Measurements from ENCODE around the gene SRGAP2B. TPM values are rescaled to one million over a fixed set of nuclear protein-coding genes. Genes with fewer than 3 reads are reported as not detected.
"Not testable (repeated sequence)": the region's sequence is repeated elsewhere in the genome, so short reads cannot be mapped to it uniquely, and the experiment has no call there.

SRGAP2B gene
- total RNA-seq, 1 donor from 2014 or later, result 6.5 TPM

DNA sequence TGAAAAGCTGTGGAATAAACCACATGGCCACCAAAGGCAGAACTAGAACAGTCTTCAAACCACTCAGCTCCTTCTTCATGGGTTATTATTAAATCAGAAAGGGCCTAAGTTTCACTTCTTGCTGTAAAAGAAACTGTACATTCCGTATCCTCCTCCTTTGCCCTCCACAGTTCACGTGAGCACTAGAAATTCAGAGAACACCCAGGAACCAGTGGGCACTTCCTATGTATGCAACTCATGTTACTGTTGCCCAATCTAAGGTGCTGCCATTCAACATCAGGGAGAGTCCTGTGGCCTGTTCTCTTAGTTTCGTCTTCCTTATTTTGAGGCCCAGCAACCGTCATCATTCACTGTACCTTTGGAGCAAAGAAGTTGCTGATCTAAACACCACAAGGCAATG is 86.7 kb downstream of the SRGAP2B start:
- H3K4me1 ChIP-seq; H3K9me3 ChIP-seq; H3K27ac ChIP-seq; intact Hi-C loops (cut with DNase I); DNase-seq (ENCODE audit: low spot score in 2 of 2); H3K36me3 ChIP-seq; H3K4me3 ChIP-seq; H3K27me3 ChIP-seq: not testable (repeated sequence)

DNA sequence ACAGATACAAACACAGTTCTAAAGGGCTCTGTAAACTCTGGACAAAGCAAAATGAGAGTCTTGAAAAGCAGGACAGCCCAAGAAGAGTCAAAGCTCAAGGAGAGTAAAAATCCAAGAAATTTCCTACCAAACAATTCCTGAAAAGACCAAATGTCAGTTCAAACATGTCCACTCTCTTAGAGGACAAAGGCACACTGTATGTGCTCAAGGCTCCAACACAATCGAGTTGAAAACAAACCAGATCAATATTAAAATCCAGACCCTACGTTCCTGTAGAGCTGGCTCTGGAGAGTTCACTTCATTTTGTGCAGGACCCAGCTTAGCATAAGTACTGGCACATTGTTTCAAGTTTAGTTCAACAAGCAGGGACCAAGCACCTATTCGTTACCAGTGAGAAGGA is 90.0 kb downstream of the SRGAP2B start:
- H3K27ac ChIP-seq; H3K4me1 ChIP-seq; H3K36me3 ChIP-seq; intact Hi-C loops (cut with DNase I); DNase-seq (ENCODE audit: low spot score in 2 of 2); H3K27me3 ChIP-seq; H3K9me3 ChIP-seq; H3K4me3 ChIP-seq: not testable (repeated sequence)

DNA sequence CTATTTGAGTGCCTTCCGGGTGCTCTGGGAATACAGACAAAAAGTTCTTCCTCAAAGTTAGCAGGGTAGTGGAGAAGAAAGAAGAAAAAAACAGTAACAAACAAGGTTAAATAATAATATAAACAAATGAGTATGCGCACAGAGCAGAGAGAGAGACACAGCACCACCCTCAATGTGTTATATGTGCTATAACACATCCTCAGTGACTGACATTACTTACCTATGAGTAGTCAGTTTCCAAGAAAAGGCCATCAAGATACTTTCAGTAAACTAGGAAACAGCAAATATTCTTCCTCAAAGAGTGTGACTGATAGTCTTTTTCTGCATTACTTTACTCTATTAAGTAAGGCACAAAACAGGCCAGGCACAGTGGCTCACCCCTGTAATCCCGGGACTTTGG is 93.7 kb downstream of the SRGAP2B start:
- intact Hi-C loops (cut with DNase I); DNase-seq (ENCODE audit: low spot score in 2 of 2): not testable (repeated sequence)

DNA sequence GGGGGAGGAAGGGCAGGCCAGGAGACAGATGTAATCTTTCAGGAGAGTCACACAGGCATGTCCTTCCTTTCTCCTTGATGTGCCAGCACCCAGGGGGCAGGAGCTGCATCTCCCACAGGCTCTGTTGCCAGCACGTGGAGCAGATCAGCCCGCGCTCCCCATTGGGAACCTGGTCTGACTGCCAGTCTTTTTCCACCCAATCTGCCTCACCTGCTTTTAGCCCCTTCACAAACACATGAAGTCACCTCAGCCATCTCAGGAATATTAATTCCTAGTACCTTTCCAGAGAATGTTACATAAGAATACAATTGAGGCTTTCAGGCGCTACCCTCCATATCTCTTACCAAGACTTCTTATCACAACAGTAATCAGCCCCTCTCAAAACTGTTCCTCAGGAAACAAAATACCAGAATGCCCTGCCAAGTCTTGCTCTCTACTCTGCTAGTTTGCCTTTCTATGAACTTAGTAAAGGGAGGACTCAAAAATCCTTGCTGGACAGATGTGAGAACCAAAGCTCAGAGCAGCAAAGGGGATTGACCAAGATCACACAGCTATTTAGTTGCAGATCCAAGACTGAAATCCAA is 94.3 kb downstream of the SRGAP2B start:
- H3K9me3 ChIP-seq; H3K27me3 ChIP-seq; H3K36me3 ChIP-seq; H3K4me1 ChIP-seq; intact Hi-C loops (cut with DNase I); H3K4me3 ChIP-seq; H3K27ac ChIP-seq; DNase-seq (ENCODE audit: low spot score in 2 of 2): not testable (repeated sequence)

More for the DNA sequence above, 93.7 kb downstream of the SRGAP2B start:
- H3K9me3 ChIP-seq, H3K27ac ChIP-seq, H3K27me3 ChIP-seq, H3K36me3 ChIP-seq, H3K4me1 ChIP-seq, H3K4me3 ChIP-seq: not testable (repeated sequence)

DNA sequence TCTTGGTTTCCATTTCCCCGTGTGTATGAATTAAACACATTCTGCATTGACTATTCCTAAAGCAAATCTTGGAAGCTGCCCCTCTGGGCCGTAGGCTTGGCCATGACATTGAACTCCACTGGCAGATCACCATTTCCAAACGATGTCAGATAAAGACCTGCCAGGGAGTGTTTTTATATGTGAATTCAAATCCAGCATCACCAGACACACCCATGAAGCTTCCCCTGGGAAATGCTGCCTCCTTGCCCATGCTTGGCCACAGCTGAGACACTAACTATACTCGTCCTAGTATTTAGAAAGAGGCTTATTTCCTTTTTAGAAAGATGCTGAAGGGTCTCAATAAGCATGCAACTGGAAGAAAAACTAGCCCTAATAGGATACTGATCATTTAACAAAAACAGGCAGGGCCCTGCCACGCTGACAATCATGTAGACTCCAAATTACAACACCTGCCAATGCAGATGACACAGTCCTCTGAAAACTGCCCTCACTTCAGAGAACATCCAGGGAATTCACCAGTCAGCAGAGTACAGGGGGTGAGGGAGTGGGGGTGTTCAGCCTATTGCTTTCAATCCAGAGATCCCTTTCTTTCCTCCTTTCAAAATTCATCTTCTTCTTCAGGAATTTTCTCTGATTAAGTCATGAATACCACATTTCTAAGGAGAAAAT is 94.9 kb downstream of the SRGAP2B start:
- H3K27ac ChIP-seq; H3K4me3 ChIP-seq; H3K9me3 ChIP-seq; H3K36me3 ChIP-seq; DNase-seq (ENCODE audit: low spot score in 2 of 2); H3K27me3 ChIP-seq; H3K4me1 ChIP-seq; intact Hi-C loops (cut with DNase I): not testable (repeated sequence)

DNA sequence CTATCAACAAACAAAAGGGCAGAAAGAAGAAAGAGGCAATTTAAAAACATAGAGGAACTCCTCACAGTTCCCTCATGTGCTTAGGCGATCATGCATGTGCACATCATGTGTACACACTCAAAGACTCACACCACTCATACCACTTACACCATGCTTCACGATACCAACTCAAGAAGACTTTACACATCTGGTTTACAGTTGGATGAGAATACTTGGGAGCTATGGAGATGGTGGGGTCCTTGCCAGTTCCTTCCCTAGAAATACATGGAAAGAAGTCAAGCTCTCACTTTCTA is 96.2 kb downstream of the SRGAP2B start:
- H3K27ac ChIP-seq; H3K4me1 ChIP-seq; intact Hi-C loops (cut with DNase I): not testable (repeated sequence)

DNA sequence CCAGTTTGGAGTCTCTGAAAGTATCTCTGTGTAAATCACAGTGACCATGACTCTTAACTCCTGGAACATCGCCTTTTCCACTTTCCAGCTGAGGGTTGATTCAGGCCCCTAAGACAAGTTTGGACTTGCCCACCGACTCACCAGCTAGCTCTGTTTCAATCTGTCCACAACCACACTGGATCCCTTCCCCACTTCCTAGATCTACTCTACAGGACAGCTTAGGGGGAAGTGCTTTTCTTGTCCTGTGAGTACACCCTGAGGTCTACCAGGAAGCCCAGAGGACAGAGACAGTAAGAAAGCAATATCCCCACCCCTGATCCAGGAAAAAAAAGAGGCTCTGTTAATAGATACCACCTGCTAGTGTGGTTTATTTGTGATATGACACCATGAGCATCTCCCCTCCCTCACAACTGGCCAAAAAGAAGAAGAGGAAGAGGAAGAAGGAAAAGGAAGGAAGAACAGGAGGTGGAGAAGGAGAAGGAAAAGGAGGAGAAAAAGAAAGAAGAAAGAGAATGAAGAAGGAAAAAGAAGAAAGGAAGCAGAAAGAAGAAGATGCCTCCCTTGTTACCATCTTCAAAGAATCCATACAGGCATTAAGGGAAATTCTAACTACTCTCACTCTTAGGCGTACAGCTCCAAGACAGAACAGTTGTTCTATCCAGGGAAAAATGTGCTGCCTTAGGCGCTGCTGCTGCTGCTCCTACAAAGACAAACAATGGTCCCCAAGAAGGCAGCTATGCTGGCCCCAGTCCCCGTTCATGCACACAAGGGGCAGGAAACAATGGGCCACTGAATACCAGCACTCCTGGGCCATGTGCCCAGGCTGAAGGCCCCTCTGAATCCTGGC is 96.8 kb downstream of the SRGAP2B start:
- H3K4me3 ChIP-seq; H3K9me3 ChIP-seq; H3K27ac ChIP-seq; intact Hi-C loops (cut with DNase I); H3K4me1 ChIP-seq; H3K36me3 ChIP-seq; DNase-seq (ENCODE audit: low spot score in 2 of 2); H3K27me3 ChIP-seq: not testable (repeated sequence)

More for the DNA sequence above, 96.2 kb downstream of the SRGAP2B start:
- H3K9me3 ChIP-seq; DNase-seq (ENCODE audit: low spot score in 2 of 2); H3K36me3 ChIP-seq; H3K4me3 ChIP-seq; H3K27me3 ChIP-seq: not testable (repeated sequence)

DNA sequence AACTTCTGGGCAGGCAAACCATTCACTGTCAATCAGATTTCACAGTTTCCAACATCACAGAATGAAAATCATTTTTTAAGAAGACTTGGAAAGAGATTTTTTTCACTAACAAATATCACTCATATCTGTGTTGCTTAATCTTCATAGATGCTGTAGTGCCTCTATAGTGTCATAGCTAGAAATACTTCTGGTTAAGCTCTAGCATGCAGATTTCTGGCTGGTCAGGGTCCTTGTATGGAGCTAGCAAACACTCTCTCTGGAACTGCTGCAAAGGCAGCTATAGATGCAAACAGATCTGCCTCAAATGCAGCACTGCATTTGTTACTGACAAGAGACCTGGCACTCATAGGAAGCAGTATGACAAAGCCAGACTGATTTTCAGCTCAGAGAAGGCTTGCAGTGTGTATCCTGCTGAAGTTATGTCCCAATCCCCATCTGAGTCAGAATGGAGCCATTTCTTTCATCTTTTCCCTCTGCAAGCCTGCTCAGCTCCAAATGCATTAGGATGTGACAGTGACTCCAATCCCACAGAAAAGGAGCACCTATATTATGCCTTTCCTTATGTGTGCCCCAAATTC is 99.2 kb downstream of the SRGAP2B start:
- H3K4me1 ChIP-seq; H3K36me3 ChIP-seq; DNase-seq (ENCODE audit: low spot score in 2 of 2); H3K9me3 ChIP-seq; H3K27ac ChIP-seq; H3K4me3 ChIP-seq; H3K27me3 ChIP-seq; intact Hi-C loops (cut with DNase I): not testable (repeated sequence)

DNA sequence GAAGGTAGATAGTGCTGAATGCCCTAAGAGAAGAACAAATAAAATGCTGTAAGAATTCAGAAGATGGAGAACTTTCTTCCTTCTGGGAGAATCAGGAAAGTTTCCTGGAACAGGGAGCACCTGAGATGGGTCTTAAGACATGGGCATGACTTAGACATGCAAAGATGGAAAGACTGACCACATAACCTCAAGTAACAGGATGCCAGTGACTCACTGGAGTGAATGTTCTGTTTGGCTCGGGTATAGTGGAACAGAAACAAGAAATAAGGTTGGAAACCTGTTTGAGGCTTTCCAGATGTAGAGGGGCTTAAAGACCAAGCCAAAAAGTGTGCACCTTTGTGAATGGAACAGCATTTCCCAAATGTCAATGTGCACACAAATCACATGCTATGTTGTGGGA is 102.2 kb downstream of the SRGAP2B start:
- H3K9me3 ChIP-seq; H3K4me1 ChIP-seq; intact Hi-C loops (cut with DNase I); H3K4me3 ChIP-seq; H3K36me3 ChIP-seq; H3K27me3 ChIP-seq; H3K27ac ChIP-seq; DNase-seq (ENCODE audit: low spot score in 2 of 2): not testable (repeated sequence)

DNA sequence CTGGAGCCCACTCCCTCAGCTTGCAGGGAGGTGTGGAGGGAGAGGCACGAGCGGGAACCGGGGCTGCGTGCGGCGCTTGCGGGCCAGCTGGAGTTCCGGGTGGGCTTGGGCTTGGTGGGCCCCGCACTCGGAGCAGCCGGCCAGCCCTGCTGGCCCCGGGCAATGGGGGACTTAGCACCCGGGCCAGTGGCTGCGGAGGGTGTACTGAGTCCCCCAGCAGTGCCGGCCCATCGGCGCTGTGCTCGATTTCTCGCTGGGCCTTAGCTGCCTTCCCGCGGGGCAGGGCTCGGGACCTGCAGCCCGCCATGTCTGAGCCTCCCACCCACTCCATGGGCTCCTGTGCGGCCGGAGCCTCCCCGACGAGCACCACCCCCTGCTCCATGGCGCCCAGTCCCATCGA is 104.5 kb downstream of the SRGAP2B start:
- H3K36me3 ChIP-seq; DNase-seq (ENCODE audit: low spot score in 2 of 2); H3K27me3 ChIP-seq; H3K9me3 ChIP-seq; H3K27ac ChIP-seq; H3K4me3 ChIP-seq; H3K4me1 ChIP-seq; intact Hi-C loops (cut with DNase I): not testable (repeated sequence)

DNA sequence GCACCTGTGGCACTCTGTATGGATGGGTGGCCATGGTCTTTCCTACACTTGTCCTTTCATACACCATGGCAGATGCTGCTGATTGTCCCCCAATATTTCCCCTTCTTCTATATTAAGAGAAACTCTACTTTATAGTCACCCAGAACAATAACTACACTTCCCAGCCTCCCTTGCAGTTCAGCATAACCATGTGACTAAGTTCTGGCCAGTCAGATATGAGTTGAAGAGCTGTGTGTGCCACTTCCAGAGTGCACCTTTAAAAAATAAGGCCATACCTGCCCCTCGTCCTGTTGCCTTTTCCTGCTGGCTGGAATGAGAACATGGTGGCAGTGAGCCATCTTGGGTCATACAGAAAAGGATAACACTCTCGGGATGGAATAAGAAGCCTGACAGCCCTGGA is 108.0 kb downstream of the SRGAP2B start:
- H3K27me3 ChIP-seq; DNase-seq (ENCODE audit: low spot score in 2 of 2); intact Hi-C loops (cut with DNase I); H3K27ac ChIP-seq; H3K4me1 ChIP-seq; H3K4me3 ChIP-seq; H3K36me3 ChIP-seq; H3K9me3 ChIP-seq: not testable (repeated sequence)

DNA sequence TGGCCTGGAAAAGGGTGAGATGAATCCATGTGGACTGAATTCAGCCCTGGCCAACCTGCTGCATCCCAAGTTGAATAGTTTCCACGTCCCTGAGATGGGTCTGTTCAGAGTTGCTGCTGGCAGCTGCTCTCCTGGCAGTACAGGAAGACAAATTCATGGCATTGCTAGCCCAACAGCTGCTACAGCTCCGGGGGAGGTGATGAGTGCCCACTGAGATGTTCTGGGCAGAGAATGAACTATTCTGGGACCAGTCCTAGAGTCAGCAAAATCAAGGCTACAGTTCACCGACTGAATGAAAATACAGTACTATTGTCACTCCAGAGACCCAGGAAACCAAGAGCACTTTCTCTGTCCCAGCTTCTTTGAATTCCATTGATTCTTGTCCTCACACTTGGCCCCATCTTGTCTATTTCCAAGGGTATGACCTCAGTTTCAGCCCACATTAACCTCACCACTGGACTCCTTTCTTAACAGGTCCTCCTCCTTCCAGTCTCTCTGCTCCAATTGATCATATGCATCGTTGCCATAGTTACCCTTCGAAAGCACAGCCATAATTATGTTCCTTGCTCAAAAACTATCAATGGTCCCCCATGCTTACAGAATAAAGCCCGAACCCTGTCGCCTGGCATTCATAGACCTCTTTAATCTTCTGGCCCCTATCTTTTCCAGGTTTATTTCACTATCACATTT is 108.8 kb downstream of the SRGAP2B start:
- intact Hi-C loops (cut with DNase I); H3K27ac ChIP-seq; H3K9me3 ChIP-seq; DNase-seq (ENCODE audit: low spot score in 2 of 2); H3K4me1 ChIP-seq; H3K36me3 ChIP-seq; H3K27me3 ChIP-seq; H3K4me3 ChIP-seq: not testable (repeated sequence)

DNA sequence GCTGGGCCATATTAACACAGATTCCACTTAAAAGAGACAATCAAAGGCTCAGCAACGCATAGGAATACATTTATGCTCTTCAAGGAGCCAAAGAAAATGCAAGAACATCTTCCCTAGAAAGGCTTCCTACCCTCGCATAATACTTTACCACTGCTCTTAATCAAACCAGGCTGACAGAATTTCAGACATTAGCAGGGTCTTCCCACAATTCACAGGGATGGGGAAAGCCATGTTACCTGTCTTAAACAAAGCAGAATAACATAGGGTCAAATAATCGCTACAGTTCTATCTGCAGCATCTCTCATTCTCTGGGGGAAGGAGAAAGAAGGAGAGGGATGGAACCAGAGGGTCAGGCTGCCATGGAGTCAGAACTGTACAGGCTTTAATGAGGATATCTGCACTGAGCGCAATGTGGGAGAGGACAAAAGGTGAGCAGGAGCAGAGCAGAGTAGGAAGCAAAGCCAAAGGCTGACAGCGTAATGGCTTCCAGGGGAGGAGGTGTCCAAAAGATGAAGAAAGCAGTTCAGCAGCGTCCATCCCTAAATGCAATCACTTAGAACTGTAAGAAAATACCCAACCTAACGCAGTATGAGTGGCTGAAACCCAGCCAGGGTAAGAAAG is 109.5 kb downstream of the SRGAP2B start:
- H3K4me3 ChIP-seq; H3K27ac ChIP-seq; H3K9me3 ChIP-seq; H3K36me3 ChIP-seq; DNase-seq (ENCODE audit: low spot score in 2 of 2); H3K27me3 ChIP-seq; intact Hi-C loops (cut with DNase I); H3K4me1 ChIP-seq: not testable (repeated sequence)
